ENCODE data around the gene EPHA3. TPM values are rescaled to one million over a fixed set of nuclear protein-coding genes. Genes with fewer than 3 reads are reported as not detected.

Gene EPHA3
- total RNA-seq, 2 experiments from 2014 or later: not detected

DNA sequence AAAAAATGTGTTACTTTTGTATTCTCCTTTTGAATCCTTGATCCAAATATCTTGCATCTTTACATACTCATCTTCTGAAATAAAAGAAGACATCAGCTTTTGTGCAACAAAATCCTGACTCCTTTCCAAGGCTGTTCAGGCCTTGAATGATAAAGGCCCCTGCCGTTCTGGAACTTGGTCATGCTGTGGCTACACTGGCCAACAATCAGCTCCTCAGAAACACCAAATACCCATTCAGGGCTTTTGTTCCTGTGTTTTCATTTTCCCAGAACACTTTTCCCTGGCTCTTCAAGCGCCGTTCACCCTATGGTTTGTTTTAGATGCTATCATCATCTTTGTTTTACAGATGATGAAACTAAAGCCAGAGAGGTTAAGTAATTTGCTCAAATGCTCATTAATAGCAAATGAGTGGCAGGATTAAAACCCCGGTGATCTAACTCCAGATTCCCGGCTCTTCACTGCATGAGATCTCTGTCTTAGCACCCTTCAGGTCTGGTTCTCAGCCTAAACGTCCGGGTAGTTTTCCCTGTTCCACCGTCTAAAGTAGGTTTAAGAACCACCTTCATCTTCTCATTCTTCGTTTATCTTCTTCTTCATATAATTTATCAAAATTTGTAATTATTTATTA lies 58.3 kb downstream of the EPHA3 start:
- H3K9me3 Mint-ChIP-seq: no peaks in the 10 kb centered on the region
- POLR2A ChIA-PET: no interaction called here
- no peaks in the 10 kb centered on the region for H3K36me3 Mint-ChIP-seq
- ATAC-seq (ENCODE audit: low read depth): no peak
- H3K27ac Mint-ChIP-seq: no peak overlapping the region
- H3K4me3 Mint-ChIP-seq: no peak overlapping the region
- H3K27me3 Mint-ChIP-seq: no peaks in the 10 kb centered on the region
- no peak for DNase-seq
- no peaks in the 10 kb centered on the region for H3K4me1 Mint-ChIP-seq

DNA sequence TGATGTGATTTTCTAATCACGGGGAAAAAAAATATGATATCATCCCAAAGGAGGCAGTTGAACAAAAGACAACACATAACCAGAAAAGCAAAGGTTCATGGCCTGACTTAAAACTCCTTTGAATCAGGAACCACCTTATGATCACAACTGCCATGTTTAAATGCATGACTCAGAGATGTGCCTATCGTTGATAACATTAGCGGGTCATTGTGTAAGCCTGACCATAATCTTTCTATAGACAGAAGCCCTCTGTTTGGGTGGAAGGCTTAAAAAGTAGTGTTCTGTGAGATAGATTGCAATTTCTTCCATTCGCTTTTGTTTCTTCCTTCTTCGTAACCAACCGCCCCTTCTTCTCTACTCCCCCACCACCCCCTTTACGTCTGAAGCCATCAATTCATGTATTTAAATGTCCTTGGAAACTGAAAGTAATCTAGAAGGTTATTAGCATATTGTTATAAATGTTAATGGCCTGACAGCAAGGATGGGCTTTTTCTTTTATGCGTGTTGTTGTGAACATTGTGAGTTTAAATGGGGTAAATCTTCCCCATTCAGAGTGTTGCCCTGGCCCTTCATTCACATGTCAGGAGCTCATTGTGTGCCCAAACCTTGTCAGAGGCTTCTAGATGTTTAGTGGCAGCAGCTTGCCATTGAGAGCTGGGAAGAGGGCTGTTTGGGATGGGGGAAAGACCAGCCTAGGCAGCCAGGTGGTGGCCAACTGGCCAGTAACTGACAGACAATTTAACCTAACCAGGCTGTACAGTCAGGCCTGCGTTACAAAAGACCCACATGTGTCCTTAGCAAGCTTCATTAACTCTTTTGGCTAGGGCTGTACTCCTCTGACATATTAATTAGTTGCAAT lies 64.5 kb downstream of the EPHA3 start:
- POLR2A ChIA-PET: no interaction called here
- H3K27ac Mint-ChIP-seq: no peak overlapping the region

DNA sequence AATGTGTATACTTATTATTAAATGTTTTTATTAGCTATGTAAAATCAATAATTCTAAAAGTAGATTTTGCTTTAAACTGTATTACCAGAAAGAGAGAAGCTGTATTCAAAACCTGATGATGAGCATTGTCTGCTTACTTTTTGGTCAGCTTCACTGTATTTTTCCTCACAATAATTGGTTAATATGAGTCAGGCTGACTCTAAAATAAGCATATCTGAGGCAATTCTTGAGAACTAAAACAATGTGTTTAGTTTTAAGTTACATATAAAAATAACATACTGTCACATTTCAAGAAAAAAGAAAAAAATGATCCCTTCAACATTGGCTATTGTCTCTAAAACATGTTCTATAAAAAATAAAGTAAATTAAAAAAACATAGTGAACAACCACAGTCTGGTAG lies 66.1 kb downstream of the EPHA3 start:
- DNase-seq (no peak), ATAC-seq (ENCODE audit: low read depth) (no peak)
- no peaks in the 10 kb centered on the region for H3K9me3 Mint-ChIP-seq
- no peaks in the 10 kb centered on the region for H3K4me1 Mint-ChIP-seq
- H3K36me3 Mint-ChIP-seq: no peaks in the 10 kb centered on the region
- no peak overlapping the region for H3K4me3 Mint-ChIP-seq
- no peak overlapping the region for H3K27ac Mint-ChIP-seq
- POLR2A ChIA-PET: no interaction called here
- H3K27me3 Mint-ChIP-seq: no peaks in the 10 kb centered on the region

More for the DNA sequence above, 64.5 kb downstream of the EPHA3 start:
- Mint-ChIP-seq H3K4me1 (no peaks in the 10 kb centered on the region), H3K36me3 (no peaks in the 10 kb centered on the region), H3K9me3 (no peaks in the 10 kb centered on the region), H3K4me3 (no peak overlapping the region), H3K27me3 (no peaks in the 10 kb centered on the region)
- DNase-seq (no peak), ATAC-seq (ENCODE audit: low read depth) (no peak)

DNA sequence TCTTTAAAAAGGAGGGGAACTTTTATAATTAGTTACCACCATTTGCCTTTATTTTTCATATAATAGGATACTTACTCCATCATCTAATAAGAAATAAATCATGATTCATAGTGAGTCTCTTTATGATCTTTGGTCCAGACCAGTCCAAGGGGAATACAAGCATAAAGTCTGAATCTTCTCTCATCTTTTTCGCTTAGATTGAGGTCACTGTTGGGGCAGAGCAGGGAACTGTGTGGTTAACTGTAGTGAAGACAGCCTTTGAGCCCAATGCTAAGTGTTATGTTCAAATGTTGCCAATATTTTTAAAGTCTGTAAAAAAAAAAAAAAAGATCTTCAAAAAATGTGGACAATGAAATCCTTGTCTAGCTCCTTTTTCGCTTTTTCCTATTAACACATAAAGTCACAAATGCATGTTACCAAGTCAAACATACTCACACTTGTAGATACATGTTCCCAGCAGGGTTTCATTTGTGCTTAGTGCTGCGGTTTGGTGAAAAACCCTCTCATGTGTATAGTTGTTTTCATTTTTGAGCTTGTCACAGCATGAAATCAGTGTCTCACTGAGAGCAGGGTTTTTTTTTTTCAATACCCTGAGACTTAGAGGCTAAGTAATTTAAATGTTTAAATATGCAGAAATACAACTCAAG lies 72.1 kb downstream of the EPHA3 start:
- no peaks in the 10 kb centered on the region for H3K36me3 Mint-ChIP-seq
- no peaks in the 10 kb centered on the region for H3K27me3 Mint-ChIP-seq
- no peaks in the 10 kb centered on the region for H3K9me3 Mint-ChIP-seq
- no peak overlapping the region for H3K27ac Mint-ChIP-seq
- no peak overlapping the region for H3K4me3 Mint-ChIP-seq
- POLR2A ChIA-PET: no interaction called here
- no peak for DNase-seq
- ATAC-seq (ENCODE audit: low read depth): no peak
- no peaks in the 10 kb centered on the region for H3K4me1 Mint-ChIP-seq

DNA sequence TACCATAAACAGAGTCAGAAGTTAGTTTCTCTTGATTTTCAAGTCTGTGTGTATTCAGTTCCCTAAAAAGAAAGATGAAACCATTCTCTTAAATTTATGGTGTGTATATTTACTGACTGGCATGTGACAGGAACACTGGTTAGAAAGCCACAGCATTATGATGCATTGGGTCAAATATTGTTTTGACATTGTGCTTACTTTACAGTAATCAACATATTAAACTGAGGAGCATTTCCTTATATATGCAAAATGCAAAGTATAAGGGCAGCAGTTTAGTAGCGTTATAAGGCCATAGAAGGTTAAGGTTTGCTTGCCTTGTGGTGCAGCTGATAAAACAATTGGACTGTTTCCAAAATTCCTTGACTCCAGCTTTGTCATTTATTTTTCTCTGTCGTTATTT lies 72.9 kb downstream of the EPHA3 start:
- Mint-ChIP-seq H3K9me3 (no peaks in the 10 kb centered on the region), H3K4me1 (no peaks in the 10 kb centered on the region), H3K27ac (no peak overlapping the region), H3K36me3 (no peaks in the 10 kb centered on the region), H3K27me3 (no peaks in the 10 kb centered on the region), H3K4me3 (no peak overlapping the region)
- DNase-seq (no peak), ATAC-seq (ENCODE audit: low read depth) (no peak)
- POLR2A ChIA-PET: no interaction called here

DNA sequence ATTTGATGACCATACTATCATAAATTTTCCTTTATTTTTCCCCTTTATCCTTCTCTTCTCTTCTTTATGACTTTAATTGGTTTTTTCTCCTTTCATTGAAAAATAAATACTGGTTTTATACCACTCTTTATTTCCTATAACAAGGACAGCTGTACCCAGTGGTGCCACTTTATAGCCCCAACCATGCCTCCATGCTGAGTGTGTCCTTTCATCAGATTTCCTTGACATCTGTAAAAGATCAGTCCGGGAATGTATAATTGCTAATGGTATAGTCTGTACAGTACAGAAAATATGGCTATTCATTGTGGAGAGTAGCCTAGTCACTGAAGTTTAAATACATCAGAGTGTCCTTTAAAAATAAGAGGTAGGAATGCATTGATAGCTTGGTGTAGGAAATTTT lies 74.6 kb downstream of the EPHA3 start:
- Mint-ChIP-seq H3K27me3 (no peaks in the 10 kb centered on the region), H3K27ac (no peak overlapping the region)

DNA sequence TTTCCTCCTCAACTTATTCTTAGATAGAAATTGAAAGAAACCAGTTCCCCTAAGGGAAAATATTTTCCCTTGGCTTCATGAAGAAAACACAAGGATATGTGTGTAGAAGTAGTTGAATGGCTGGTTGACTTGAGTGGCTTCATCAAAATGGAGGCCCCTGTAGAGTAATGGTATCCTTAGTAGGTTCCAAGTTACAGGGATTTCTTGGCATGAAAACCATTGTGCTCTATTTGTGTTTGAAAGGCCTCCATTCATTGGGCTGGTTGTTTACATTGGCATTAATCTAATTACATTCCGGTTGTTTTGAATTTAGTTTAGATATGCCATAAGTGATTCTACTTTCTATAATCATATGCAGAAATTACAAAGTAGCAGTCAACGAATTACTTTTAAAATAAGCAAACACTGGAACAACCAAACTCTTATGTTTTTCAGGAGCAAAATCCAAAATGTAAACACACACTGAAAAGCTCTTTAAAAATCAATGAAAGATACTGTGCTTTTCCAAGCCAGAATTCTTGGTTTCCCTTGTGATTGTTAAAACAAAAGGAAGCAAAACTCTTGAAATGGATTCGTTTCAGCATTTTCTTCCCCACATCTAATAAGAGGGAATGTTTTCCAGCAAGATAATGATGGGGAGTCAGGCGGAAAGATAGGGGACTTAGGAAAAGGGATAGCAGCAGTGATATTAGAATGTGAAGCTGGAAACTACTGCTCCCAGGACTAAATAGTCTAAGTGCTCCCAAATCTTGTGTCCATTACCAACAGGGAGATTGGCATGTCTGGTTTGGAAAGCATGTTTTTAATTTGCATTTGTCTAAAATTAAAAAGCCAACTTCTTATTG lies 77.0 kb downstream of the EPHA3 start:
- no peak for ATAC-seq (ENCODE audit: low read depth)
- POLR2A ChIA-PET: no interaction called here

More for the DNA sequence above, 74.6 kb downstream of the EPHA3 start:
- H3K4me3 Mint-ChIP-seq: no peak overlapping the region
- ATAC-seq (ENCODE audit: low read depth): no peak
- H3K9me3 Mint-ChIP-seq: no peaks in the 10 kb centered on the region
- no peak for DNase-seq
- no peaks in the 10 kb centered on the region for H3K4me1 Mint-ChIP-seq
- POLR2A ChIA-PET: no interaction called here
- no peaks in the 10 kb centered on the region for H3K36me3 Mint-ChIP-seq

DNA sequence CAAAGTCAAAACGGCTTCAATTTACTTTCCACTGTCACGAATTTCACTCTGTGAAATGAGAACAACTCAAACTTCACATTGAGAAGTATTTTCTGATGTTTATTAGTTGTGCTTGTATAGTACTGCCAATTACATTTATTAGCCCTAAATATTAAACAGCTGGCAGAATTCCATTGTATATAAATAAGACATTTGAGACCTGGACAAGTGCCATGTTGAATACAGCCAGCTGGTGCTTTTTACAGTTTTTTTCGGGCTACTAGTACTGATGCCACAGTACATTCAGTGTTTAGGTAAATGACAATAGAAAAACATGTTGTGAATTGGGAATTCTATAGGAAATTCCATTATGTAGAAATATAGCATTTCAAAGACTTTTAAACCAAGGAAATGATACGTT lies 79.0 kb downstream of the EPHA3 start:
- ATAC-seq (ENCODE audit: low read depth) (no peak), DNase-seq (no peak)
- H3K36me3 Mint-ChIP-seq: no peaks in the 10 kb centered on the region
- no peaks in the 10 kb centered on the region for H3K9me3 Mint-ChIP-seq
- no peak overlapping the region for H3K27ac Mint-ChIP-seq
- no peaks in the 10 kb centered on the region for H3K27me3 Mint-ChIP-seq
- no peak overlapping the region for H3K4me3 Mint-ChIP-seq
- no peaks in the 10 kb centered on the region for H3K4me1 Mint-ChIP-seq
- POLR2A ChIA-PET: no interaction called here

More for the DNA sequence above, 77.0 kb downstream of the EPHA3 start:
- no peak overlapping the region for H3K4me3 Mint-ChIP-seq
- no peaks in the 10 kb centered on the region for H3K27me3 Mint-ChIP-seq
- DNase-seq: no peak
- no peak overlapping the region for H3K27ac Mint-ChIP-seq
- no peaks in the 10 kb centered on the region for H3K36me3 Mint-ChIP-seq
- H3K9me3 Mint-ChIP-seq: no peaks in the 10 kb centered on the region
- no peaks in the 10 kb centered on the region for H3K4me1 Mint-ChIP-seq

DNA sequence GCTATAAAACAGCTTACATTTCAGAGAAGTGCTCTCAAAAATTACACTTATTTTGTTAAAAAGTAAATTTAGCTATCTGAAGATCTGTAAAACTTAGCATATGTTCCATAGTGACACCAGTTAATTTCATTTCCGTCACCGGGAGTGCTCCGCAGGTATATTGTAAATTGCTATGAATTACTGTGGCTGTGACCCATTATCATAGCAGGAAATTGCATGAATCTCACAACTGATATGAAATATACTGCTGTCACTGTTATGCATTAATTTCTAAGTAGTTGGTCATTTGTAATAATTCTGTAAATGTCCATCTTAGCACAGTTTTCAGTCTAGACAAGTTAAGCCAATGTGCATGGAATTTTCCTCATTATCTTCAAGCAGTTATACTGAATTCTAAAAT lies 91.2 kb downstream of the EPHA3 start:
- H3K36me3 Mint-ChIP-seq: no peaks in the 10 kb centered on the region

DNA sequence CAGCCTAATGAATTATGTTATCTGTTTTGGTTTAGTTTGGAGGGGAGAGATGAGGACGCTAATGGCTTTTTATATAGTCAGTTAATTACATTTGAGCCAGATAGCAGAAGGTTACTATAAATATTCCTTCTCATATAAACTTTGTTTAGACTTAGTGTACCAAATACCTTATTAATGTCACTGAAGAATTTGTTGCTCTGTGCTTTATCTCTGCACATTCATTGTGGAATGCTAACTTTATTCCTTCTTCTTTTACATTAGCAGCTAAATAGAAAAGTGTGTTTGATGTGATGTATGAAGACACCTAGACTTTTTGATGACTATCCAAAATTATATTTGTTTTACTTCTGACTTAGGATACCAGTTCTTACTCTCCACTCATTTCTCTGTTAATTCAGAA lies 105.2 kb downstream of the EPHA3 start:
- POLR2A ChIA-PET: no interaction called here
- Mint-ChIP-seq H3K4me1 (no peaks in the 10 kb centered on the region), H3K36me3 (no peaks in the 10 kb centered on the region), H3K9me3 (no peaks in the 10 kb centered on the region), H3K4me3 (no peak overlapping the region), H3K27ac (no peak overlapping the region), H3K27me3 (no peaks in the 10 kb centered on the region)
- no peak for ATAC-seq (ENCODE audit: low read depth)
- DNase-seq: no peak

More for the DNA sequence above, 91.2 kb downstream of the EPHA3 start:
- POLR2A ChIA-PET: no interaction called here
- no peak overlapping the region for H3K27ac Mint-ChIP-seq
- H3K9me3 Mint-ChIP-seq: peaks cover 2% of the 10 kb centered on the region
- H3K4me1 Mint-ChIP-seq: no peaks in the 10 kb centered on the region
- H3K27me3 Mint-ChIP-seq: no peaks in the 10 kb centered on the region
- H3K4me3 Mint-ChIP-seq: no peak overlapping the region
- ATAC-seq (ENCODE audit: low read depth) (no peak), DNase-seq (no peak)

DNA sequence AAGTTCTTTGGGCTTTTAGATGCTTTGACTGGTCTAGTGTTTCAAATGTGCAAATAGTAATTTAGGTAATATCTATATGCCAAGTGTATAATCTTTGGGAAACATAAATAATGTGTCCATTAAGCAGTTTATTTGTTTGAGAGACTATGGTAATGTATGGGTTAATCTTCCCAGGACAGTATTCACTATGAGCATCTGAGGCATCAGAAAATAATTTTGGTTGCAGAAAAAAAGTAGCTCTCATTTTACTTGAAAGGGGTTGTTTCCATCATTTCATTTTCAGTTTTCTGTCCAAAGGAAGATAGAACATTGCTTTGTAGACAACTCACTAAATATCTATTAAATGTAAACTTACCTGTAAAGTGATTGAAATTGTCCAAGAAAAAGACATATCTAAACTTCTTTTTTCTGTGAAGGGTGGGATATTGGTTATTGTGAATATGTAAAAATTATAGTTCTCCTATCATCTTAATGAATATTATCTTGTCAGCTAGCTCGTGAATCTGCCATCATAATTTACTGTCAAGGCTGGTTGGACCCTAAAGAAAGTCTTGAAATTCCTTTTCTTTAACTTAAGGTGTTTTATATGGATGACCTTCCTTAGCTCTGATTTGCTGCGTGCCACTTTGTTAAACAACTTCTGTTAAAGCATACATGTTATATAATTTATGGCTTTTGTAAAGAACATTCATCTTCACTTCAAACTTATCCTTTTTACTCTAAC lies 108.8 kb downstream of the EPHA3 start:
- Mint-ChIP-seq H3K27me3 (no peaks in the 10 kb centered on the region), H3K9me3 (no peaks in the 10 kb centered on the region), H3K4me3 (no peak overlapping the region), H3K36me3 (no peaks in the 10 kb centered on the region), H3K4me1 (no peaks in the 10 kb centered on the region), H3K27ac (no peak overlapping the region)
- DNase-seq (no peak), ATAC-seq (ENCODE audit: low read depth) (no peak)
- POLR2A ChIA-PET: no interaction called here

DNA sequence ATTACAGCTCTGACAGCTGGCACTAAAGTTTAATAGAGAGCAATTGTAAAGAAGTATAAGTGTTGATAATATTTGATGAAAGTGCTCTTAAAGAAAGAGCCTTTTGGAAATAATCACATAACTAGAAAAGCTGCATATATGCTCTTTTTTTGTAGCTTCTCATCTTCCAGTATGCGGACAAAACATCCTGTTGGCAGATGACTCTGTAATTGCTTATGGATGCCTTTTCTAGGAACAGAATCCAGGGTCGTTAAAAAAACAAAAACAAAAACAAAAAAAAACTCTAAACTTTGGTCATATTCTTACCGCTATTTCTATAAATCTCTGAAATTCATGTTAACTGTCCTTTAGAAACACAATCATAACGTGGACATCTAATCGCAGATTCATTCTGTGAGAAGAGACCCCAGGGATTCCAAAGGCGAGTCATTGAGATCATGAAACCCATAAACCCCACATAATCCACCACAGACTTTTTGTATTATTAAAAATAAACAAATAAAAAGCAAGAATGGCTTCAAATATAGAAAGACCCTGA lies 109.8 kb downstream of the EPHA3 start:
- Mint-ChIP-seq H3K9me3 (no peaks in the 10 kb centered on the region), H3K36me3 (no peaks in the 10 kb centered on the region), H3K4me1 (no peaks in the 10 kb centered on the region), H3K27me3 (no peaks in the 10 kb centered on the region), H3K4me3 (no peak overlapping the region), H3K27ac (no peak overlapping the region)
- no peak for DNase-seq
- POLR2A ChIA-PET: no interaction called here
- no peak for ATAC-seq (ENCODE audit: low read depth)

DNA sequence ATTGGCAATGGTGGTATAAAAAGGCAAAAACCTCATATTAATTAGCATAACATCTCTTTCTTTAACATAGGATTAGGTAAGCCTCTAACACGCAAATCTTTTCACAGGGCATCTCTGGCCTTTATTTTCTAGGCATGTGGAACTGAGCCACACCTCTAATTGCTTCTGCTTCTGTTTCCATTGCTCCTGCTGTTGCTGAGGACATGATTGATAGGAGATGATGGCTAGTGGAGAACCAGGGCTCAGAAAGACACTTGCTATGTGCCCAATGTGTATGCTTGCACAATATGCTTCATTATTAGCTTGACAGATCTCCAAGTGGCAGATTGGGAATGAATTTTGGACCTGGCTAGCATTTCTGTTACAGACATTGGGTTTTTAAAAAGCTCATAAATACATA lies 114.5 kb downstream of the EPHA3 start:
- Mint-ChIP-seq H3K4me3 (no peak overlapping the region), H3K27ac (no peak overlapping the region), H3K27me3 (no peaks in the 10 kb centered on the region), H3K9me3 (no peaks in the 10 kb centered on the region), H3K4me1 (no peaks in the 10 kb centered on the region), H3K36me3 (no peaks in the 10 kb centered on the region)
- DNase-seq: no peak
- POLR2A ChIA-PET: no interaction called here
- ATAC-seq (ENCODE audit: low read depth): no peak
